DOHH2 (cell line): Measurements from ENCODE around the gene MLXIP.

ENCODE experiments used
- CTCF ChIP-seq: fragments of 200-600 bp; sonication (generic); IDR thresholded peaks from one replicate; pipeline ENCODE4 v1.5.1; 2014; ENCODE audit warnings: antibody characterized with exemption, mild to moderate bottlenecking, low read depth, low read length; ENCODE audit not compliant: poor library complexity, severe bottlenecking
- EZH2phosphoT487 ChIP-seq: fragments of 200-600 bp; sonication (generic); IDR thresholded peaks from 2 replicates; pipeline ENCODE4 v1.6.1; 2017; ENCODE audit warnings: borderline replicate concordance, mild to moderate bottlenecking, antibody characterized with exemption, low read length, moderate library complexity, mixed read lengths

- TF ChIP-seq CTCF (no peak), EZH2phosphoT487 (no peak)
Observed at GRCh38 chr12:122029620-122030423, 48.7 kb upstream of the MLXIP start.
